ENCODE results near the gene INSIG1.

Gene INSIG1

DNA sequence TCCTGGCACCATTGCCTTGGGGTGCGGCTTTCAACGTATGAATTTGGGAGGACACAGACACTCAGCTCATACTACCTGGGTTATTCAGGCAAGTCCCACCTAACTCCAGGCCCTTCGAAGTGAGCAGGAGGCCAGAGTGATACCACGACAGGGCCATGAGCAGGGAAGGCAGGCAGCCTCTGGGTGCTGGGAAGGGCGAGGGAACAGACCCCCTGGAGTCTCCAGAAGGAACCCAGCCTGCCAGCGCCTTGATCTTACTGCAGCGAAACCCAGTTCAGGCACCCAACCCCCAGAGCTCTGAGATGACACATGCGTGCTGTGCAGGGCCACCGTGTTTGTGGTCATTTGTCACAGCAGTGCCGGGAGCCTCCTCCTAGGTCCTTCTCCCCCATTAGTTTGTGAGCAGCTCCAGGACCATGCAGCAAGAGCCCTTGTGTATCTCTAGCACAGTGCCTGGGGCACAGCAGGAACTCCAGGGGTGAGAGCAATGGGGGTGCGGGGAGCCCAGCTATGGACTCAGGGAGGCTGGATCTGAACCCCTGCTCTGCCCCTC lies 7.7 kb upstream of the INSIG1 start:
- no peaks in the 10 kb centered on the region for H3K36me3 ChIP-seq (ENCODE audit: control insufficient read depth, insufficient read depth, low read length)
- H3K27ac ChIP-seq (ENCODE audit: low read depth, low read length) = no peak overlapping the region
- no peak overlapping the region for H3K4me3 ChIP-seq (ENCODE audit: low read length)
- no peaks in the 10 kb centered on the region for H3K4me1 ChIP-seq (ENCODE audit: control insufficient read depth, insufficient read depth, low read length)
- no peak overlapping the region for H3K9ac ChIP-seq (ENCODE audit: low read length)
- no peaks in the 10 kb centered on the region for H3K27me3 ChIP-seq (ENCODE audit: control insufficient read depth, insufficient read depth, low read length)

DNA sequence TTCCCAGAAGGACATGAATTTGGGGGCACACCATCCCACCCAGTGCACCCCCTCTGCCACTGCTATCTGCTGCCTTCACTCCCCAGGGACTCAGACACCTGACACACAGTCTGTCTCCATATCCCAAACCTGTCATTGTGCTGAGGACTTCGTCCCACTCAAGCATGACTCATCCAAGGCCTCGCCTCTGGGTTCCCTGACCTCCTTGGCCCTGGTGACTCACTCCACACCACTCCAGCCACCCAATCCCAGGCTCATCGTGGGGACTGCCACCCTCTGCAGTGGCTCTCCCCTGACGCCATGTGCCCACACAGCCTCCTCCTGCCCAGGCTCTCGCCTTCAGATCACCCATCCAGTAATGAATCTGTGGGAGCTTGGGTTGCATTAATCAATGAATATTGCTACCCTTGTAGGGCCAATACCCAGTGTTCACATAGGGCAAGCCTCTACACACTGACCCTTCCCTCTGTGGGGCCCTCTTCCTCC lies 6.6 kb upstream of the INSIG1 start:
- Histone ChIP-seq H3K9ac (ENCODE audit: low read length) (no peak overlapping the region), H3K27ac (ENCODE audit: low read depth, low read length) (no peak overlapping the region), H3K4me1 (ENCODE audit: control insufficient read depth, insufficient read depth, low read length) (no peaks in the 10 kb centered on the region), H3K36me3 (ENCODE audit: control insufficient read depth, insufficient read depth, low read length) (no peaks in the 10 kb centered on the region), H3K27me3 (ENCODE audit: control insufficient read depth, insufficient read depth, low read length) (no peaks in the 10 kb centered on the region), H3K4me3 (ENCODE audit: low read length) (no peak overlapping the region)

DNA sequence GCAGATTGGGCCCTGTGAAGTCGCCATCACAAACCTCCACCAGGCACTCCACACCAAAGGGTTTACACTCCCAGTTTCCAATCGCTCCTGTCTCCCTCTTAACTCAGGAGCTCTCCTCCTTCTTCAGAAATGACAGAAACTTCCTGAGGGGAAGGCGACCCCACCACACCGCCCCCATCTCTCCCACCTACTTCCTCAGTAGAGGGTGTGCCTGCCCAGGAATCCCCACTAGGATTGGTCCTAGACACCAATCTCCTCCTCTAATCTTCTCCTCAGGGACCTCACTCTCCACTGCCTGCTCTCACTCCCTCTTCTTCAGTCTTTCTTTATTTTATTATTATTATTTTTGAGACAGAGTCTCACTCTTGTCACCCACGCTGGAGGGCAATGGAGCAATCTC lies 5.9 kb upstream of the INSIG1 start:
- no peak overlapping the region for H3K9ac ChIP-seq (ENCODE audit: low read length)

DNA sequence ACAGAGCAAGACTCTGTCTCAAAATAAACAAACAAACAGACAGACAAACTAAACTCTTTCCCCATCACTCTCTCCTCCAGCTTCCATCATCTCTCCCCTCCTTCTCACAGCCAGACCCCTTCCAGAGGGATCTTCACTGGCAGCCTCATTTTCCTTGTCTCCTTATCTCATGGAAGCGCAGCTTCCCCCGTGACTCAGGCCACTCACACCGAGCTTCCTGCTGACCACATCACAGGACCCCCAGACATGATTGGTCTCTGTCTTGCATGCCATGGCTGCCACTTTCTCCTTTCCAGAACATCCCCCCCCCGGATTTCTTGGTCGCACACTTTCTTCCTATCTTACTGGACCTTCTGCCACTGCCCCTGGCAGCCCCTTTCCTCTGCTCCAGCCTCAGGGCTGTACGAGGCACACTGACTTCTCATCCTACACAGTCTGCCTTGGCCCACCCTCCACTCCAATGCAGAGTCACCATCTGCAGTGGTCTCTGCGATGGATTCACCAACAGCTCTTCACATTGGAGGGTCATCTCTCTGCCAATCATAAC lies 4.9 kb upstream of the INSIG1 start:
- Histone ChIP-seq H3K27me3 (ENCODE audit: control insufficient read depth, insufficient read depth, low read length) (no peaks in the 10 kb centered on the region), H3K4me1 (ENCODE audit: control insufficient read depth, insufficient read depth, low read length) (peaks cover 3% of the 10 kb centered on the region), H3K9ac (ENCODE audit: low read length) (no peak overlapping the region), H3K36me3 (ENCODE audit: control insufficient read depth, insufficient read depth, low read length) (no peaks in the 10 kb centered on the region), H3K27ac (ENCODE audit: low read depth, low read length) (no peak overlapping the region), H3K4me3 (ENCODE audit: low read length) (no peak overlapping the region)

More for the DNA sequence above, 5.9 kb upstream of the INSIG1 start:
- H3K27me3 ChIP-seq (ENCODE audit: control insufficient read depth, insufficient read depth, low read length) = no peaks in the 10 kb centered on the region
- no peak overlapping the region for H3K27ac ChIP-seq (ENCODE audit: low read depth, low read length)
- no peak overlapping the region for H3K4me3 ChIP-seq (ENCODE audit: low read length)
- H3K36me3 ChIP-seq (ENCODE audit: control insufficient read depth, insufficient read depth, low read length) = no peaks in the 10 kb centered on the region
- H3K4me1 ChIP-seq (ENCODE audit: control insufficient read depth, insufficient read depth, low read length) = peaks cover 3% of the 10 kb centered on the region

DNA sequence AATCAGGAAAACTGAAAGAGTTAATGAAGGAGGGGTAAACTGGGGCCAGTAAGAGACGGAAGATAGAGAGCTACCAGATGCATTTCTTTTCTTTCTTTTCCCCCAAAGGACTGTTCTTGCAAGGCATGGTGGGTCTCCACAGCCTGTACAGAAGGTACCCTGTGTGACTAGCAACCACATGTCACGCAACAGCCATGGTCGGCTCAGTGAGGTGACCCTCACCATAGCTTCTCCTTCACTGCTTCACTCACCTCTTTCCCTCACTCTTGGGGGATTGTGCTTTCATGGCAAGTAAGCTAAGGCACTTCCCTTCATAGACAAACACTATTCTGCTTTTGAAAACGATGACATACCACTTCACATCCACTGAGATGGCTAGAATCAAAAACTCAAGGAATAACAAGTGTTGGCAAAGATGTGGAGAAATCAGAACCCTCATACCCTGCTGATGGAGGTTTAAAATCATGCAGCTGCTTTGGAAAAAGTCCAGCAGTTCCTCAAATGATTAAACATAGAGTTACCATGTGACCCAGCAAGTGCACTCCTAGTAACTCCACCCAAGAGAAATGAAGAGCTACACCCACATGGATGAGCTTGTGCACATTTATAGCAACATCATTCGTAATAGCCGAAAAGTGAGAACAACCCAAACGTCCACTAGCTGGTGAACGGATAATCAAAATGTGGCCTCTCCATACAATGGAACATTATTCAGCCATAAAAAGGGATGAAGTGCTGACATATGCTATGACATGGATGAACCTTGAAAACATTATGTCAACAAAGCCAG lies 3.8 kb upstream of the INSIG1 start:
- no peak overlapping the region for H3K9ac ChIP-seq (ENCODE audit: low read length)
- H3K27ac ChIP-seq (ENCODE audit: low read depth, low read length) = no peak overlapping the region
- no peaks in the 10 kb centered on the region for H3K27me3 ChIP-seq (ENCODE audit: control insufficient read depth, insufficient read depth, low read length)
- peaks cover 6% of the 10 kb centered on the region for H3K4me1 ChIP-seq (ENCODE audit: control insufficient read depth, insufficient read depth, low read length)
- no peak overlapping the region for H3K4me3 ChIP-seq (ENCODE audit: low read length)
- H3K36me3 ChIP-seq (ENCODE audit: control insufficient read depth, insufficient read depth, low read length) = no peaks in the 10 kb centered on the region

DNA sequence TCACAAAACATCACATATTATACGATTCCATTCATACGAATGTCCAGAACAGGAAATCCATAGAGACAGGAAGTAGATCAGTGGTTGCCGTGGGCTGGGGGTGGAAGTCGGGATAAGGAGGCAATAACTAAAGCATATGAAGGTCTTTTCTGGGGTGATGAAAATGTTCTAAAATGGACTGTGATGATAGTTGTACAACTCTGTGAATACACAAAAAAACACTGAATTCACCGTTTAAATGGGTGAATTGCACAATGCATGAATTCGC lies 3.2 kb upstream of the INSIG1 start:
- H3K27me3 ChIP-seq (ENCODE audit: control insufficient read depth, insufficient read depth, low read length) = no peaks in the 10 kb centered on the region

DNA sequence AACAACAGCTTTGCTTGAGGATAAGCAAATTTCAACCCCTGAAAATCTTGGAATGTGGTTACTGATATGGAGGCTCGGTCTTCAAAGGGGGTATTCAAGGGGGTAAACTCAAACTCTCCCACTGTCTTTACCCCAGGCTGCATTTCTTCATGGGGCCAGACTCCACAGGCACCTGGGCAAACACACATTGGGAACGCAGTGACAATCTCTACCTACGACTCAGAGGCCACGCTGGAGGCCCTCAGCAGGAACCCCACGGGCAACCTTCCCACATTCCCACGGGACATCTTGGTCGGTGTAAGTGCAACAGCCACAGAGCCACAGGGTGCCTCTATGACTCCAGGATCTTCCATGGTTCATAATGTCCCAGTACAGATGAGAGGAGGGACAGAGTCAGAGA lies 2.2 kb upstream of the INSIG1 start:
- H3K27me3 ChIP-seq (ENCODE audit: control insufficient read depth, insufficient read depth, low read length) = no peaks in the 10 kb centered on the region
- H3K4me1 ChIP-seq (ENCODE audit: control insufficient read depth, insufficient read depth, low read length) = peaks cover 13% of the 10 kb centered on the region
- no peak overlapping the region for H3K27ac ChIP-seq (ENCODE audit: low read depth, low read length)
- no peak overlapping the region for H3K9ac ChIP-seq (ENCODE audit: low read length)
- no peak overlapping the region for H3K4me3 ChIP-seq (ENCODE audit: low read length)
- H3K36me3 ChIP-seq (ENCODE audit: control insufficient read depth, insufficient read depth, low read length) = no peaks in the 10 kb centered on the region

More for the DNA sequence above, 3.2 kb upstream of the INSIG1 start:
- Histone ChIP-seq H3K9ac (ENCODE audit: low read length) (no peak overlapping the region), H3K36me3 (ENCODE audit: control insufficient read depth, insufficient read depth, low read length) (no peaks in the 10 kb centered on the region), H3K4me3 (ENCODE audit: low read length) (no peak overlapping the region), H3K27ac (ENCODE audit: low read depth, low read length) (no peak overlapping the region), H3K4me1 (ENCODE audit: control insufficient read depth, insufficient read depth, low read length) (peaks cover 10% of the 10 kb centered on the region)

DNA sequence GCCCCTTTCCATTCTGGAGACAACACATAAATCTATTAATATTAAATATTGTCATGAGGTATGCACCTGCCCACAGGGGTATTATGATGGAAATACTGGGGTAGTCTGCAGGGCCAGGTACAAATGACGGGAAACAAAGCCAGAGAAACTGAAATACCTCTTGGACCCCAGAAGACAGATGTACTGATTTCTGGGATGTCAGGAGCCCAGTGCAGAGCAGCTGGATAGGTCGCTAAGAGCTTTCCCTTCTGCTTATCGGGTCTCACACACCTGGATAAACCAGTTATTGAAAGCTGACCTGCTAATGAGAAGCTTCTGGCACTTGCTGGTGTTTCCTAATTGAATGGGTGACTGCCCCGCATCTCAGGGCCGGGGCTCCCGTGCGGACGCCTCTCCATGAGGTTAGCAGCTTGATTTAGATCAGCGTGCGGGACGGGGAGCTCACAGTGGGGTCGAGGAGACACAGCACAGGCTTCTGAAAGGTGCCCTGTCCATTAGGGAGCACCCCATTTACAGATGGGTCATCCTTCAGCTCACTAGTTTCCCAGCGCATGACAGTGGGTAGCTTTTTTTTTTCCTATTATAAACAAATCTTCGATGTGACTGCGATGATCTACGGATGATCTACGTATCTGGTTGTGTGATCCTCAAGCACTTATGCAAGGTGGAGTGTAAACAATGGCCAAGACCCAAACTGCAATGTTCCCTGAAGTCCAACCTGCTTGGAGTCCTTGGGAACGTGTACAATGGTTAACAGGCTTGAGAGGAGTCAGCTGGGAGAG lies 1.5 kb upstream of the INSIG1 start:
- peak overlapping the region; percentile 3 for H3K9ac ChIP-seq (ENCODE audit: low read length)
- H3K36me3 ChIP-seq (ENCODE audit: control insufficient read depth, insufficient read depth, low read length) = no peaks in the 10 kb centered on the region
- no peak overlapping the region for H3K27ac ChIP-seq (ENCODE audit: low read depth, low read length)
- peaks cover 13% of the 10 kb centered on the region for H3K4me1 ChIP-seq (ENCODE audit: control insufficient read depth, insufficient read depth, low read length)
- H3K27me3 ChIP-seq (ENCODE audit: control insufficient read depth, insufficient read depth, low read length) = no peaks in the 10 kb centered on the region
- peak overlapping the region; percentile 85 for H3K4me3 ChIP-seq (ENCODE audit: low read length)

DNA sequence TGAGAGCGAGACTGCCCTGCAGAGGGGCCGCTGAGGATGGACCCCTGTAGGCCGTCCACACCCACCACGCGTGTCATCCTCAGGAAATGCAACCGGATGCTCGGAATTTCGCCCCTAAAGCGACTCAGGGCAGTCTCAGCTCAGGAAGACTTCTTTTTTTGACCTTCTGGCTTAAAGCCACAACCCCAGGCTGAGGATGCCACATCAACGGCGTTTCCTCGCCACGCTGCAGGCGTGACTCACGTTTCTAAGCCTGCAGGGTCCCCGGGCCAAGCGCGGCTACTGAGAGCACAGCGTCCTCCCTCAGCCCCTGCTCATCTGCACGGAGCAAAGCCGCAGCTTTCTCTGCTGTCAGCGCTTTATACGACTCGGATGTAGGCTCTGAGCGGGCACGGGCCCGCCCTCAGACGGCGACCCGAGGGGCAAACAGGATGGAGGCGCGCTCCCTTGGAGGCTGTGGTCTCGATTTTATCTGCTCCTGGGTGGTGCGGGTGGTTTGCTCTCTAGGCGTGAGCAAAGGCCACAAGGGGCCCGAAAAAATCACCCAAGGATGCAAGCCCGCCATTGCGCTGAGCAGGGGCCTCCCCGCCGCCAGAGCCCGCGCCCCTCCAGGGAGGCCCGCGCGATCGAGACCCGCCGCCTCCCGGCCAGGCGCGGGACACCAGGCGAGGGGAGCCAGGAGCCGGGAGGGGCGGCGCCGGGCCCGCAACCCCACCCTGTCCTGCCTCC lies 726 bp upstream of the INSIG1 start:
- Histone ChIP-seq H3K4me3 (ENCODE audit: low read length) (peak overlapping the region; percentile 85), H3K27ac (ENCODE audit: low read depth, low read length) (peak overlapping the region; percentile 59), H3K27me3 (ENCODE audit: control insufficient read depth, insufficient read depth, low read length) (no peaks in the 10 kb centered on the region), H3K4me1 (ENCODE audit: control insufficient read depth, insufficient read depth, low read length) (peaks cover 13% of the 10 kb centered on the region), H3K9ac (ENCODE audit: low read length) (peak overlapping the region; percentile 3), H3K36me3 (ENCODE audit: control insufficient read depth, insufficient read depth, low read length) (no peaks in the 10 kb centered on the region)

DNA sequence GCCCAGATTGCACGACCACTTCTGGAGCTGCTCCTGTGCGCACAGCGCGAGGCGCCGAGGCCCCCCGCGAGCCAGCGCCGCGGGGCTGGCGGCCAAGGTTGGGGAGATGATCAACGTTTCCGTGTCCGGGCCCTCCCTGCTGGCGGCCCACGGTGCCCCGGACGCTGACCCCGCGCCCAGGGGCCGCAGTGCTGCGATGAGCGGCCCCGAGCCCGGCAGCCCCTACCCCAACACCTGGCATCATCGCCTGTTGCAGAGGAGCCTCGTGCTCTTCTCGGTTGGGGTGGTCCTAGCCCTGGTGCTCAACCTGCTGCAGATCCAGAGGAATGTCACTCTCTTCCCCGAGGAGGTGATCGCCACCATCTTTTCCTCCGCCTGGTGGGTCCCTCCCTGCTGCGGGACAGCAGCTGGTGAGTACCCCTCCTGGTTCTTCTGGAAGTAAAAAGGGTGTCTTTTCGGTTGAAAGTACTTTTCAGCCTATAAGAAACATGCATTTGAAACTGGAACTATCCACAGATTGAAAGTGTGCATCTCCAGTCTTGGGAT lies 683 bp downstream of the INSIG1 start:
- no peaks in the 10 kb centered on the region for H3K27me3 ChIP-seq (ENCODE audit: control insufficient read depth, insufficient read depth, low read length)
- H3K4me3 ChIP-seq (ENCODE audit: low read length) = peak overlapping the region; percentile 73
- peak overlapping the region; percentile 50 for H3K9ac ChIP-seq (ENCODE audit: low read length)
- H3K4me1 ChIP-seq (ENCODE audit: control insufficient read depth, insufficient read depth, low read length) = peaks cover 13% of the 10 kb centered on the region
- H3K27ac ChIP-seq (ENCODE audit: low read depth, low read length) = peak overlapping the region; percentile 74
- H3K36me3 ChIP-seq (ENCODE audit: control insufficient read depth, insufficient read depth, low read length) = no peaks in the 10 kb centered on the region

DNA sequence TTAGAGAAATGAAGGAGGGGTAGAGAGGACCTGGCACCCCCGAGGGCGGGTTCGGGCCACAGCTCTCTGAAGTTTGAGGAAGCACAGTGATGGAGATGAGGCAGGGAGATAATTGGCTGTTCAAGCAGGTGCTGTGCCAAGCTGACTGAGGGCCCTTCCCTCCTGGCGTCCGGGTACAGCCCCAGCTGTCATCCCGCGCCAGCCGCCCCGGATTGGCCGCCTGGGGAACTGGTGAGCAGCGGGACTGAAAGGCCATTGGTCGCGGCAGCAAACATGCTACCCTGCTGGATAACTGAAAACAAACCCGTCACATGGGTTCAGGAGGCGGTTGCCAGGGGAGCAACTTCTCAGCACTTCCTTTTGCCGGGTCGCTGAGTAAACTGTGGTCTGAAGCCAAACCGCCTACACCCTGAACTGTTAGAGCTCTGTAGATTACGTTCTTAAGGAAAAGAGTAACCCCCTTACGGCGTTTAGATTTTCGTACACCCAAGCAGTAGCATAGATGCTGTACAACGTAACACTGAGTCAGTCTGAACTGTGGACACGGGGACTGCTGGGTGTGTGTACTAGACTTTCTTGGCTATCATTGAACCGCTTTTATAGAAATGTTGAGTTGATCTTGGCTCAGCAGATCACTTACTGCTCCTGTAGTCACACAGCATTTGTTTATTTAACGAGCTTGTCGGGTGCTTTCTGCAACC lies 1.3 kb downstream of the INSIG1 start:
- peak overlapping the region; percentile 74 for H3K27ac ChIP-seq (ENCODE audit: low read depth, low read length)
- H3K36me3 ChIP-seq (ENCODE audit: control insufficient read depth, insufficient read depth, low read length) = no peaks in the 10 kb centered on the region
- peak overlapping the region; percentile 73 for H3K4me3 ChIP-seq (ENCODE audit: low read length)
- no peaks in the 10 kb centered on the region for H3K27me3 ChIP-seq (ENCODE audit: control insufficient read depth, insufficient read depth, low read length)
- peak overlapping the region; percentile 36 for H3K9ac ChIP-seq (ENCODE audit: low read length)
- H3K4me1 ChIP-seq (ENCODE audit: control insufficient read depth, insufficient read depth, low read length) = peaks cover 13% of the 10 kb centered on the region
